GM21619 (cell line): ENCODE results near the gene CHPF.

ENCODE experiments used
- ATAC-seq: cut with Tn5 transposase; IDR thresholded peaks from one replicate; pipeline ENCODE4 v1.9.1; 2021; ENCODE audit not compliant: unreplicated experiment

The CHPF gene

GRCh38 chr2:219533930-219534661 is 9.5 kb downstream of the CHPF start:
- ATAC-seq, result no peak

GRCh38 chr2:219532378-219532649 is 11.3 kb downstream of the CHPF start:
- no peak for ATAC-seq

GRCh38 chr2:219531639-219532377 is 11.8 kb downstream of the CHPF start:
- no peak for ATAC-seq

- peak; percentile 92 for ATAC-seq
These were observed 13.3 kb downstream of the CHPF start for GRCh38 chr2:219530048-219530963.

- ATAC-seq, result no peak
These were observed 16.1 kb downstream of the CHPF start for GRCh38 chr2:219527472-219527871.

- no peak for ATAC-seq
These were observed 16.6 kb downstream of the CHPF start for GRCh38 chr2:219527076-219527394.

GRCh38 chr2:219526320-219527075 is 17.1 kb downstream of the CHPF start:
- no peak for ATAC-seq

GRCh38 chr2:219525533-219526232 is 17.9 kb downstream of the CHPF start:
- ATAC-seq, result no peak

- ATAC-seq, result no peak
These were observed 18.8 kb downstream of the CHPF start for GRCh38 chr2:219524817-219525216.

- no peak for ATAC-seq
These were observed 20.5 kb downstream of the CHPF start for GRCh38 chr2:219523031-219523671.

GRCh38 chr2:219522111-219523030 is 21.2 kb downstream of the CHPF start:
- no peak for ATAC-seq

GRCh38 chr2:219521066-219521880 is 22.3 kb downstream of the CHPF start:
- ATAC-seq, result no peak

- ATAC-seq, result no peak
These were observed 23.5 kb downstream of the CHPF start for GRCh38 chr2:219520079-219520478.

GRCh38 chr2:219519526-219519916 is 24.1 kb downstream of the CHPF start:
- no peak for ATAC-seq

- no peak for ATAC-seq
These were observed 25.4 kb downstream of the CHPF start for GRCh38 chr2:219517954-219518778.

GRCh38 chr2:219516888-219517287 is 26.7 kb downstream of the CHPF start:
- ATAC-seq, result no peak

GRCh38 chr2:219515874-219516629 is 27.6 kb downstream of the CHPF start:
- ATAC-seq, result no peak
